Measurements from ENCODE around the gene WDR49. TPM values are rescaled to one million over a fixed set of nuclear protein-coding genes. Genes with fewer than 3 reads are reported as not detected.

WDR49 gene
- total RNA-seq, 1 experiment from 2014 or later = 1.3 TPM

DNA sequence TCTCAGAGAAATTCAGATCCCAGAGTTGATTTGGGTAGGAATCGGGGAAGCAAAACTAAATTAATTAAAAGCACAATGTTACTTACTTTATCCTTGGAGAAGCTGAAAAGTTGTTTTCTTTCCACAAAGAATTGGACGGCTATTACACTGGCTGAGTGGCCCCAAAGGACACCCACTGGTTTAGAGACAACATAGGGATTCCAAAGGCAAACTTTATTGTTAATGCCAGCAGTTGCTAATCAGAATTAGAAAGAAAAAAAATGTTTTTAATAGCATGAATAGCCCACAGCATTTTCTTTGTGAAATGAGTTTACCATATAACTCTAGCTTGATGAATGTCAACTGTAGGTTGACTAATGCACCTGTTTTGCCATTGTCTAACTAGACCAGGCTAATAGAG lies 51.7 kb downstream of the WDR49 start:
- no peaks in the 10 kb centered on the region for H3K23me2 ChIP-seq (ENCODE audit: insufficient read length, low read depth, low read length, poor library complexity, severe bottlenecking)
- no peak overlapping the region for H4K5ac ChIP-seq (ENCODE audit: insufficient read length, low read depth, low read length)
- H3K18ac ChIP-seq (ENCODE audit: insufficient read length, low read depth, low read length) = no peak overlapping the region
- H3K27me3 Mint-ChIP-seq (ENCODE audit: low read depth) = no peaks in the 10 kb centered on the region
- no peak overlapping the region for H2BK20ac ChIP-seq (ENCODE audit: low read depth, low read length, poor library complexity, severe bottlenecking)
- H3K9me3 Mint-ChIP-seq = peaks cover 13 to 14% of the 10 kb centered on the region in 2 experiments; a peak in 4 of 5 replicates
- peaks cover 44 to 53% of the 10 kb centered on the region in 2 experiments for H3K4me1 Mint-ChIP-seq
- H3K4me3 Mint-ChIP-seq = no peak overlapping the region
- H3K79me2 ChIP-seq (ENCODE audit: insufficient read depth, low read length) = no peaks in the 10 kb centered on the region
- H3K27ac Mint-ChIP-seq = peak overlapping the region in 1 of 3 experiments; percentile 50; a peak in 4 of 7 replicates
- TF ChIP-seq, protein P1, sequence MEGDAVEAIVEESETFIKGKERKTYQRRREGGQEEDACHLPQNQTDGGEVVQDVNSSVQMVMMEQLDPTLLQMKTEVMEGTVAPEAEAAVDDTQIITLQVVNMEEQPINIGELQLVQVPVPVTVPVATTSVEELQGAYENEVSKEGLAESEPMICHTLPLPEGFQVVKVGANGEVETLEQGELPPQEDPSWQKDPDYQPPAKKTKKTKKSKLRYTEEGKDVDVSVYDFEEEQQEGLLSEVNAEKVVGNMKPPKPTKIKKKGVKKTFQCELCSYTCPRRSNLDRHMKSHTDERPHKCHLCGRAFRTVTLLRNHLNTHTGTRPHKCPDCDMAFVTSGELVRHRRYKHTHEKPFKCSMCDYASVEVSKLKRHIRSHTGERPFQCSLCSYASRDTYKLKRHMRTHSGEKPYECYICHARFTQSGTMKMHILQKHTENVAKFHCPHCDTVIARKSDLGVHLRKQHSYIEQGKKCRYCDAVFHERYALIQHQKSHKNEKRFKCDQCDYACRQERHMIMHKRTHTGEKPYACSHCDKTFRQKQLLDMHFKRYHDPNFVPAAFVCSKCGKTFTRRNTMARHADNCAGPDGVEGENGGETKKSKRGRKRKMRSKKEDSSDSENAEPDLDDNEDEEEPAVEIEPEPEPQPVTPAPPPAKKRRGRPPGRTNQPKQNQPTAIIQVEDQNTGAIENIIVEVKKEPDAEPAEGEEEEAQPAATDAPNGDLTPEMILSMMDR (conservative IDR thresholded peaks at IDR 0.05) = no peak
- peaks cover 8% of the 10 kb centered on the region; the same call in 1 of the 2 replicates for H3K4me1 ChIP-seq (ENCODE audit: insufficient read depth, low read length)
- H4K8ac ChIP-seq (replicated peaks; ENCODE audit: insufficient read length, low read depth, low read length) = no peak overlapping the region
- no peak overlapping the region for H2BK15ac ChIP-seq (ENCODE audit: low read depth, low read length)
- no peak overlapping the region for H3T11ph ChIP-seq (ENCODE audit: low read length)
- H4K20me1 ChIP-seq (ENCODE audit: control insufficient read depth, insufficient read depth, insufficient read length) = no peaks in the 10 kb centered on the region
- H2BK120ac ChIP-seq (ENCODE audit: low read depth, low read length, poor library complexity, severe bottlenecking) = no peak overlapping the region
- H3K27me3 ChIP-seq (ENCODE audit: insufficient read depth, low read length) = no peaks in the 10 kb centered on the region
- no peak overlapping the region for H3K23ac ChIP-seq (ENCODE audit: insufficient read length, low read depth, low read length)
- no peak overlapping the region for H3K9ac ChIP-seq (ENCODE audit: extremely low read depth, insufficient read length, low read length)
- H4K91ac ChIP-seq (ENCODE audit: insufficient read length, low read depth, low read length) = no peak overlapping the region
- H3K4ac ChIP-seq (ENCODE audit: low read depth, low read length) = no peak overlapping the region
- H3K79me1 ChIP-seq (ENCODE audit: insufficient read depth, low read depth, low read length, poor library complexity, severe bottlenecking) = no peaks in the 10 kb centered on the region
- WGBS (ENCODE audit: extremely low coverage, insufficient read length, low lambda C conversion rate) = no CpG with 5 or more reads among the region's 2 CpGs
- no peak overlapping the region for H2BK12ac ChIP-seq (ENCODE audit: insufficient read length, low read depth, low read length)
- H3K9me3 ChIP-seq (ENCODE audit: control insufficient read depth, low read depth, low read length) = no peaks in the 10 kb centered on the region
- H3K56ac ChIP-seq (ENCODE audit: insufficient read length, low read depth, low read length) = no peak overlapping the region
- H3K36me3 Mint-ChIP-seq (ENCODE audit: insufficient read depth in 1 of 3, low read depth in 3 of 3) = peaks cover 6 to 11% (median 9%) of the 10 kb centered on the region in 3 experiments; a peak in 5 of 7 replicates
- no peak overlapping the region for H3K14ac ChIP-seq (ENCODE audit: insufficient read depth, low read length)
- no peak for DNase-seq
- peak overlapping the region; percentile 0 for H3K4me2 ChIP-seq (ENCODE audit: insufficient read depth, insufficient read length, low read length)
- no peak overlapping the region for H2AK5ac ChIP-seq (ENCODE audit: insufficient read length, low read length)
- H2AFZ ChIP-seq (ENCODE audit: low read length) = no peak overlapping the region
- H2BK5ac ChIP-seq (ENCODE audit: insufficient read length, low read length) = no peak overlapping the region
- no peak overlapping the region for H3K27ac ChIP-seq (ENCODE audit: insufficient read length, low read depth, low read length)

Data from H9 (cell line).